Lung (tissue), 12 donors: ENCODE measurements around the gene COX5B. TPM values are rescaled to one million over a fixed set of nuclear protein-coding genes. Genes with fewer than 3 reads are reported as not detected.

Source experiments
- ATAC-seq: fragments of 200-7000 bp; cut with Tn5 transposase; one replicate; pipeline ENCODE4 v1.9.1; 2020; ENCODE audit warnings: moderate number of reproducible peaks; ENCODE audit not compliant: insufficient read depth, low FRiP score
- DNase-seq, 3 donors: peaks; one replicate each; pipeline ENCODE4 v3.0.0-alpha.2; 2013 to 2017
- H3K27ac ChIP-seq, 2 donors: one replicate each; pipeline ENCODE4 v1.5.1; 2013; ENCODE audit warnings: mild to moderate bottlenecking in 2 of 2, moderate library complexity in 2 of 2, control low read depth in 1 of 2, inconsistent platforms in 1 of 2, low read depth in 1 of 2, low read length in 1 of 2
- H3K27me3 ChIP-seq, 3 donors: one replicate each; pipeline ENCODE4 v1.5.1; 2013; ENCODE audit warnings: low read length in 2 of 3; ENCODE audit not compliant: control insufficient read depth in 3 of 3, insufficient read depth in 3 of 3
- H3K36me3 ChIP-seq, 4 donors: one replicate each; pipeline ENCODE4 v1.5.1; 2013; ENCODE audit warnings: low read length in 4 of 4, mild to moderate bottlenecking in 1 of 4, moderate library complexity in 1 of 4; ENCODE audit not compliant: control insufficient read depth in 4 of 4, insufficient read depth in 4 of 4
- H3K4me1 ChIP-seq, 5 donors: one replicate each; pipeline ENCODE4 v1.5.1; 2013; ENCODE audit warnings: low read length in 5 of 5, mild to moderate bottlenecking in 2 of 5, moderate library complexity in 1 of 5; ENCODE audit not compliant: control insufficient read depth in 5 of 5, insufficient read depth in 5 of 5
- H3K4me3 ChIP-seq: one replicate; pipeline ENCODE4 v1.5.1; 2013; ENCODE audit warnings: mild to moderate bottlenecking, control low read depth, moderate library complexity
- H3K9ac ChIP-seq, 2 donors: one replicate each; pipeline ENCODE4 v1.5.1; 2013; ENCODE audit warnings: low read length in 2 of 2, control low read depth in 1 of 2; ENCODE audit not compliant: insufficient read depth in 1 of 2
- H3K9me3 ChIP-seq, 4 donors: one replicate each; pipeline ENCODE4 v1.5.1; 2013; ENCODE audit warnings: low read length in 3 of 4, mild to moderate bottlenecking in 1 of 4, moderate library complexity in 1 of 4; ENCODE audit not compliant: control insufficient read depth in 4 of 4, insufficient read depth in 3 of 4
- CTCF ChIP-seq: IDR thresholded peaks from 2 replicates; pipeline ENCODE4 v1.5.1; 2012; ENCODE audit warnings: mild to moderate bottlenecking; ENCODE audit errors: control extremely low read depth, extremely low read depth
- WGBS, 2 donors: extraction: QIAGEN DNeasy Blood & Tissue Kit; methylation state at CpG; one replicate each; pipeline ENCODE4 v1.1.7; 2013; 5-methylcytosine and 5-hydroxymethylcytosine counted together
- polyA plus RNA-seq, 2 donors: library from polyadenylated mRNA; stranded (reverse); fragments of 200-250 nt; gene quantifications; one replicate each; pipeline ENCODE4 v1.2.1, GENCODE V29; 2013
- total RNA-seq, 2 donors: library from RNA; depleted of rRNA in 1 of 2; stranded (reverse); fragments of >200 nt in 1 of 2; gene quantifications; one replicate each; pipeline ENCODE4 v1.2.1, GENCODE V29; 2014 to 2021
- donor health status: control.
- donor health status: control.
- donor health status: Bipolar disorder and iron deficiency.
- donor health status: healthy.
- donor health status: DM: yes; HTN: yes; CAD: no.

COX5B gene
- total and polyA plus RNA-seq, 4 donors, result 104 to 593 (median 232) TPM

DNA sequence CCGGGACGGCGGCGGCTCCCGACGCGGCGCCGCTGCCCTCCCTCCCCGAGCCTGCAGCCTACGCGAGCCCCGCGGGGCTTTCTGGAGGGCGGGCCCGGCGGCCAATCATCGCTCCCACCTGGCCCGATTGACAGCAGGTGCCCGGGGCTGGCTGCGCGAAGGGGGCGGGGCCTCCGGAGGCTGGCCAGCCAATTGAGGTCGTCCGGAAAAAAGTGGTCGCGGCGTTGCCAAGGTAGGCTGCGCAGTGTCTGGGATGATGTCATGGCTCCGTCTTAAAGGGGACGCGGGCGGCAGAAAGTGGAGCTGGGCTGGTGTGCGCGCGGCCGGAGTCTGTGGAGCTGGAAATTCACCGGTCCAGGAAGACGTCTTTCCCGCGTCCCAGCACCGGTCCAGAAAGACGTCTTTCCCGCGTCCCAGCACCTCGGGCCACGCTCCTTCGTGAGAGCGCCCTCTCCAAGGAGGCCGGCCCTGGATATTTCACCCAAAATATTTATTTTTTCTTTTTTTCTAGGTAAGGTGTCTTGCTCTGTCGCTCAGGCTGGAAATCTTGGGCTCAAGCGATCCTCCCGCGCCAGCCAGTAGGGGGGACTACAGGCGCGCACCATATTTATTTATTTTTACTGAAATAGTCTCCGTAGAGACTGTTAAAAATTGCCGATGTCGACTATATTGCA, 18.2 kb downstream of the COX5B start, which contains the start of gene ACTR1B:
ACTR1B (minus strand) TSS at position 83 of the 674 bp plus-strand sequence. CDS start 154 bp downstream, outside the sequence.
- Histone ChIP-seq H3K9me3 (no peaks in the 10 kb centered on the region), H3K9ac (peak within 1 kb of the TSS; percentile 75 to 90), H3K27ac (peak within 1 kb of the TSS; percentile 97 to 99), H3K4me3 (peak within 1 kb of the TSS; percentile 76), H3K27me3 (no peaks in the 10 kb centered on the region), H3K4me1 (peaks cover 3 to 12% (median 7%) of the 10 kb centered on the region in 5 donors), H3K36me3 (peaks cover 0 to 10% (median 1%) of the 10 kb centered on the region in 4 donors)
- ATAC-seq, result peak; percentile 95
- no peak for TF ChIP-seq CTCF
- 0% methylated on average over 51 to 60 of the region's 60 CpGs for WGBS, 2 donors
- peak; percentile 98 to 99 (median 98) for DNase-seq

GRCh38 chr2:97664636-97664970, 18.7 kb downstream of the COX5B start:
- no peaks in the 10 kb centered on the region for H3K27me3 ChIP-seq
- DNase-seq (no peak), ATAC-seq (no peak)
- no peak for TF ChIP-seq CTCF
- H3K36me3 ChIP-seq, result peaks cover 0 to 5% (median 1%) of the 10 kb centered on the region in 4 donors
- 6% methylated on average over 21 of the region's 21 CpGs for WGBS, 2 donors
- H3K4me1 ChIP-seq, result peaks cover 3 to 12% (median 7%) of the 10 kb centered on the region in 5 donors
- H3K4me3 ChIP-seq, result peak overlapping the region; percentile 39
- H3K27ac ChIP-seq, result peak overlapping the region; percentile 94 to 97
- H3K9ac ChIP-seq, result peak overlapping the region; percentile 75 to 90
- H3K9me3 ChIP-seq, result no peaks in the 10 kb centered on the region

- Histone ChIP-seq H3K36me3 (no peaks in the 10 kb centered on the region), H3K27me3 (no peaks in the 10 kb centered on the region), H3K4me3 (no peak within 1 kb of the TSS), H3K27ac (no peak within 1 kb of the TSS), H3K9me3 (peaks cover 0 to 2% (median 0%) of the 10 kb centered on the region in 4 donors), H3K4me1 (peaks cover 0 to 2% (median 0%) of the 10 kb centered on the region in 5 donors), H3K9ac (no peak within 1 kb of the TSS)
- TF ChIP-seq CTCF, result no peak
- 94 to 96% methylated on average over 6 of the region's 6 CpGs for WGBS, 2 donors
- ATAC-seq, result no peak
- DNase-seq, result no peak
These were observed 23.6 kb downstream of the COX5B start, which contains the start of gene C2orf92 for GRCh38 chr2:97669448-97669847. Gene C2orf92 (plus strand): TSS chr2:97669713. CDS start chr2:97669789, 76 bp downstream.
